ENCODE results near the gene NRG2.

DNA sequence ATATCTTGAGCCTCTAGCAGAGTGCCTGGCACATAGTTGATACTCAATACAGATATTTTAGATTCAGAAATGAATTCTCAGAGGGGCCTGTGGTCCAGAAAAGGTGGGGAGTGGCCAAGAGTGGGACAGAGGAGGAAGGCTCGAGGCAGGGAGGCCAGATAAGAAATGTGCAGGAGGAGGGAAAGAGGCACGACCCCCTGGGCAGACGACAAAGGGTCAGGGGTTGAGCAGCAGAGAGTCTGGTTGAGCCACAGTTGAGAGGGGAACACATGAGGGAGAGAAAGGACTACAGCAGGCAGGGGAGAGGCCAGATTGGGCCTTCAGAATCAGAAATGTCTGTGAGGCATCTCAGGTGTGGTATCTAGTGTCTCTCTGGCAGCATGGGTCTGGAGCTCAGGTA lies 158.4 kb downstream of the NRG2 start:
- TF ChIP-seq, protein P1, sequence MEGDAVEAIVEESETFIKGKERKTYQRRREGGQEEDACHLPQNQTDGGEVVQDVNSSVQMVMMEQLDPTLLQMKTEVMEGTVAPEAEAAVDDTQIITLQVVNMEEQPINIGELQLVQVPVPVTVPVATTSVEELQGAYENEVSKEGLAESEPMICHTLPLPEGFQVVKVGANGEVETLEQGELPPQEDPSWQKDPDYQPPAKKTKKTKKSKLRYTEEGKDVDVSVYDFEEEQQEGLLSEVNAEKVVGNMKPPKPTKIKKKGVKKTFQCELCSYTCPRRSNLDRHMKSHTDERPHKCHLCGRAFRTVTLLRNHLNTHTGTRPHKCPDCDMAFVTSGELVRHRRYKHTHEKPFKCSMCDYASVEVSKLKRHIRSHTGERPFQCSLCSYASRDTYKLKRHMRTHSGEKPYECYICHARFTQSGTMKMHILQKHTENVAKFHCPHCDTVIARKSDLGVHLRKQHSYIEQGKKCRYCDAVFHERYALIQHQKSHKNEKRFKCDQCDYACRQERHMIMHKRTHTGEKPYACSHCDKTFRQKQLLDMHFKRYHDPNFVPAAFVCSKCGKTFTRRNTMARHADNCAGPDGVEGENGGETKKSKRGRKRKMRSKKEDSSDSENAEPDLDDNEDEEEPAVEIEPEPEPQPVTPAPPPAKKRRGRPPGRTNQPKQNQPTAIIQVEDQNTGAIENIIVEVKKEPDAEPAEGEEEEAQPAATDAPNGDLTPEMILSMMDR (IDR thresholded peaks at IDR 0.05): no peak
- no peak for TF ChIP-seq POLR2A (IDR thresholded peaks at IDR 0.05)
